Measurements from ENCODE around the gene PHACTR2.

The PHACTR2 gene

GRCh38 chr6:143699430-143699825, 21.7 kb downstream of the PHACTR2 start:
- no peak overlapping the region for H3K4me3 ChIP-seq (ENCODE audit: low read depth, low read length)
- no peak for TF ChIP-seq CTCF (IDR thresholded peaks at IDR 0.05; ENCODE audit: low read depth, low read length)

- no peak overlapping the region for H3K4me3 ChIP-seq (ENCODE audit: low read depth, low read length)
- no peak for TF ChIP-seq CTCF (IDR thresholded peaks at IDR 0.05; ENCODE audit: low read depth, low read length)
Measured at GRCh38 chr6:143700684-143701348, 23.1 kb downstream of the PHACTR2 start.

- no peak for TF ChIP-seq CTCF (IDR thresholded peaks at IDR 0.05; ENCODE audit: low read depth, low read length)
Measured at GRCh38 chr6:143701349-143702234, 23.8 kb downstream of the PHACTR2 start.

GRCh38 chr6:143705569-143705968, 27.8 kb downstream of the PHACTR2 start:
- TF ChIP-seq CTCF (IDR thresholded peaks at IDR 0.05; ENCODE audit: low read depth, low read length): no peak

More at GRCh38 chr6:143701349-143702234, 23.8 kb downstream of the PHACTR2 start:
- no peak overlapping the region for H3K4me3 ChIP-seq (ENCODE audit: low read depth, low read length)

GRCh38 chr6:143707697-143708096, 29.9 kb downstream of the PHACTR2 start:
- no peak for TF ChIP-seq CTCF (IDR thresholded peaks at IDR 0.05; ENCODE audit: low read depth, low read length)
- no peak overlapping the region for H3K4me3 ChIP-seq (ENCODE audit: low read depth, low read length)

More at GRCh38 chr6:143705569-143705968, 27.8 kb downstream of the PHACTR2 start:
- no peak overlapping the region for H3K4me3 ChIP-seq (ENCODE audit: low read depth, low read length)

- TF ChIP-seq CTCF (IDR thresholded peaks at IDR 0.05; ENCODE audit: low read depth, low read length): no peak
- no peak overlapping the region for H3K4me3 ChIP-seq (ENCODE audit: low read depth, low read length)
Measured at GRCh38 chr6:143708889-143709288, 31.1 kb downstream of the PHACTR2 start.

- TF ChIP-seq CTCF (IDR thresholded peaks at IDR 0.05; ENCODE audit: low read depth, low read length): no peak
- no peak overlapping the region for H3K4me3 ChIP-seq (ENCODE audit: low read depth, low read length)
Measured at GRCh38 chr6:143711714-143712113, 33.9 kb downstream of the PHACTR2 start.

Measured in WI38 (cell line).